ENCODE data around the gene DUSP3.
A peak's percentile ranks its signal among the peaks of the same experiment; 100 is the strongest.

DUSP3 gene

GRCh38 chr17:43737722-43738121, 41.1 kb downstream of the DUSP3 start:
- Histone ChIP-seq H3K4me3 (ENCODE audit: insufficient read depth in 1 of 2, low read depth in 1 of 2, low read length in 2 of 2) (no peak overlapping the region), H4K91ac (ENCODE audit: low read length) (no peak overlapping the region), H3K23ac (ENCODE audit: low read length in 2 of 2) (no peak overlapping the region), H2BK15ac (ENCODE audit: low read depth, poor library complexity, severe bottlenecking) (no peak overlapping the region), H4K8ac (ENCODE audit: low read length) (no peak overlapping the region), H3K27ac (ENCODE audit: low read length, poor library complexity, severe bottlenecking) (no peak overlapping the region), H2AK5ac (ENCODE audit: low read length, severe bottlenecking) (no peak overlapping the region), H3K14ac (ENCODE audit: low read length in 2 of 2) (no peak overlapping the region), H2AFZ (ENCODE audit: low read depth, low read length) (no peak overlapping the region), H3K9me3 (ENCODE audit: control insufficient read depth, low read length) (no peaks in the 10 kb centered on the region), H3K79me1 (replicated peaks; ENCODE audit: low read length, poor library complexity, severe bottlenecking) (no peaks in the 10 kb centered on the region), H2BK12ac (ENCODE audit: low read length in 2 of 2) (no peak overlapping the region), H3K36me3 (ENCODE audit: control insufficient read depth in 1 of 2, insufficient read depth in 2 of 2, low read depth in 1 of 2, low read length in 2 of 2) (no peaks in the 10 kb centered on the region), H2BK5ac (ENCODE audit: low read depth, low read length, poor library complexity, severe bottlenecking) (no peak overlapping the region), H3K4ac (ENCODE audit: low read depth in 1 of 2, low read length in 2 of 2) (no peak overlapping the region), H3K4me2 (ENCODE audit: low read length, poor library complexity, severe bottlenecking) (no peak overlapping the region), H2BK120ac (ENCODE audit: low read depth, low read length) (no peak overlapping the region), H3K4me1 (ENCODE audit: control insufficient read depth, insufficient read depth, low read depth, low read length) (peaks cover 4% of the 10 kb centered on the region), H3K27me3 (ENCODE audit: control insufficient read depth in 1 of 2, insufficient read depth in 1 of 2, low read length in 2 of 2) (peaks cover 0 to under 1% of the 10 kb centered on the region in 2 experiments), H3K9ac (ENCODE audit: low read length) (no peak overlapping the region), H3K18ac (ENCODE audit: low read depth in 1 of 2, low read length in 2 of 2) (no peak overlapping the region)
- WGBS: 99% methylated on average over 2 of the region's 2 CpGs
- no peak for DNase-seq

DNA sequence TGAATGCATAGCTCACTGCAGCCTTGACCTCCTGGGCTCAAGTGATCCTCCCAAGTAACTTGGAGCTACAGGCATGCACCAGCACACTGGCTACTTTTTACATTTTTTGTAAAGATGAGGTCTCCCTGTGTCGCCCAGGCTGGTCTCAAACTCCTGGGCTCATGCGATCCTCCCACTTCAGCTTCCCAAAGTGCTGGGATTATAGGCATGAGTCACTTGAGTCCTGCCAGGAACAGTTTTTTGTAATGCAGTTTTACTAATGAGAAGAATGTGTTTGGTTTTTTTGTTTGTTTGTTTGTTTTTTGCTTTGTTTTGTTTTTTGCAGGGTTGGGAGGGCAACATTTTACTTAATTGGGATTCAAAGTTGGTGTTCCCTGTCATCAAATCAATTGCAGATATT, 42.4 kb downstream of the DUSP3 start:
- WGBS: 38% methylated on average over 2 of the region's 2 CpGs
- Histone ChIP-seq H2BK5ac (ENCODE audit: low read depth, low read length, poor library complexity, severe bottlenecking) (no peak overlapping the region), H2BK12ac (ENCODE audit: low read length in 2 of 2) (no peak overlapping the region), H3K4ac (ENCODE audit: low read depth in 1 of 2, low read length in 2 of 2) (no peak overlapping the region), H3K27ac (ENCODE audit: low read length, poor library complexity, severe bottlenecking) (no peak overlapping the region), H2AK5ac (ENCODE audit: low read length, severe bottlenecking) (no peak overlapping the region), H3K14ac (ENCODE audit: low read length in 2 of 2) (no peak overlapping the region), H3K4me3 (ENCODE audit: insufficient read depth in 1 of 2, low read depth in 1 of 2, low read length in 2 of 2) (no peak overlapping the region), H2BK15ac (ENCODE audit: low read depth, poor library complexity, severe bottlenecking) (no peak overlapping the region), H3K9me3 (ENCODE audit: control insufficient read depth, low read length) (no peaks in the 10 kb centered on the region), H3K79me1 (replicated peaks; ENCODE audit: low read length, poor library complexity, severe bottlenecking) (no peaks in the 10 kb centered on the region), H4K91ac (ENCODE audit: low read length) (no peak overlapping the region), H3K18ac (ENCODE audit: low read depth in 1 of 2, low read length in 2 of 2) (no peak overlapping the region), H3K9ac (ENCODE audit: low read length) (no peak overlapping the region), H3K23ac (ENCODE audit: low read length in 2 of 2) (no peak overlapping the region), H2AFZ (ENCODE audit: low read depth, low read length) (no peak overlapping the region), H3K27me3 (ENCODE audit: control insufficient read depth in 1 of 2, insufficient read depth in 1 of 2, low read length in 2 of 2) (no peaks in the 10 kb centered on the region), H3K4me2 (ENCODE audit: low read length, poor library complexity, severe bottlenecking) (no peak overlapping the region), H3K36me3 (ENCODE audit: control insufficient read depth in 1 of 2, insufficient read depth in 2 of 2, low read depth in 1 of 2, low read length in 2 of 2) (no peaks in the 10 kb centered on the region), H2BK120ac (ENCODE audit: low read depth, low read length) (no peak overlapping the region), H4K8ac (ENCODE audit: low read length) (no peak overlapping the region), H3K4me1 (ENCODE audit: control insufficient read depth, insufficient read depth, low read depth, low read length) (peaks cover 4% of the 10 kb centered on the region)
- no peak for DNase-seq

DNA sequence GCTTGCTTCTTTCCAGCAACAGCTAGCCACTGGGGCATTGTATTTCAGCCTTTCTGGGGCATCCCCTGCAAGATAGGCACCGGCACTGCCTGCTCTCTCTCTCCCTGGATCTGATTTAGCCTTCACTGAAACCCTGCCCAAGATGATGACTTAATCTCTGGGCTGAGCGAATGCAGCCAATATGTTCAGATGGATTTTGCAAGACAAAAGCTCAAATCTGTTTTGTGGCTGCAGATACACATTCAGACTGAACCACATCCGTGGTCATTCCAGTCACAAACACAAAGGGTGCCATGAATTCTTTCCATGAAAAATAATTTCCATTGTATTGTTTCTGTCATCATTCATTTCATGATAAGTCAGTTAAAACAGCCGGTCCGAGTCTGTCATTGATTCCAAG, 44.4 kb downstream of the DUSP3 start:
- no peaks in the 10 kb centered on the region for H3K9me3 ChIP-seq (ENCODE audit: control insufficient read depth, low read length)
- no peak overlapping the region for H2BK120ac ChIP-seq (ENCODE audit: low read depth, low read length)
- DNase-seq: no peak
- no peaks in the 10 kb centered on the region for H3K27me3 ChIP-seq (ENCODE audit: control insufficient read depth in 1 of 2, insufficient read depth in 1 of 2, low read length in 2 of 2)
- H3K14ac ChIP-seq (ENCODE audit: low read length in 2 of 2): no peak overlapping the region
- no peak overlapping the region for H2BK5ac ChIP-seq (ENCODE audit: low read depth, low read length, poor library complexity, severe bottlenecking)
- H3K4me2 ChIP-seq (ENCODE audit: low read length, poor library complexity, severe bottlenecking): no peak overlapping the region
- peak overlapping the region; percentile 32 for H3K9ac ChIP-seq (ENCODE audit: low read length)
- H4K91ac ChIP-seq (ENCODE audit: low read length): no peak overlapping the region
- no peak overlapping the region for H4K8ac ChIP-seq (ENCODE audit: low read length)
- no peaks in the 10 kb centered on the region for H3K36me3 ChIP-seq (ENCODE audit: control insufficient read depth in 1 of 2, insufficient read depth in 2 of 2, low read depth in 1 of 2, low read length in 2 of 2)
- peak overlapping the region in 1 of 2 experiments; percentile 38 for H3K4me3 ChIP-seq (ENCODE audit: insufficient read depth in 1 of 2, low read depth in 1 of 2, low read length in 2 of 2)
- H2AFZ ChIP-seq (ENCODE audit: low read depth, low read length): no peak overlapping the region
- no peak overlapping the region for H2BK15ac ChIP-seq (ENCODE audit: low read depth, poor library complexity, severe bottlenecking)
- 98% methylated on average over 5 of the region's 5 CpGs for WGBS
- no peaks in the 10 kb centered on the region for H3K79me1 ChIP-seq (replicated peaks; ENCODE audit: low read length, poor library complexity, severe bottlenecking)
- H3K4ac ChIP-seq (ENCODE audit: low read depth in 1 of 2, low read length in 2 of 2): peak overlapping the region in 1 of 2 experiments; percentile 54
- H3K23ac ChIP-seq (ENCODE audit: low read length in 2 of 2): no peak overlapping the region
- H3K27ac ChIP-seq (ENCODE audit: low read length, poor library complexity, severe bottlenecking): no peak overlapping the region
- no peak overlapping the region for H2BK12ac ChIP-seq (ENCODE audit: low read length in 2 of 2)
- H3K18ac ChIP-seq (ENCODE audit: low read depth in 1 of 2, low read length in 2 of 2): no peak overlapping the region
- H2AK5ac ChIP-seq (ENCODE audit: low read length, severe bottlenecking): no peak overlapping the region
- H3K4me1 ChIP-seq (ENCODE audit: control insufficient read depth, insufficient read depth, low read depth, low read length): peaks cover 2% of the 10 kb centered on the region

- Histone ChIP-seq H3K9me3 (ENCODE audit: control insufficient read depth, low read length) (no peaks in the 10 kb centered on the region), H3K23ac (ENCODE audit: low read length in 2 of 2) (no peak overlapping the region), H2BK15ac (ENCODE audit: low read depth, poor library complexity, severe bottlenecking) (no peak overlapping the region), H3K79me1 (replicated peaks; ENCODE audit: low read length, poor library complexity, severe bottlenecking) (no peaks in the 10 kb centered on the region), H2BK12ac (ENCODE audit: low read length in 2 of 2) (no peak overlapping the region), H3K18ac (ENCODE audit: low read depth in 1 of 2, low read length in 2 of 2) (no peak overlapping the region), H3K4me2 (ENCODE audit: low read length, poor library complexity, severe bottlenecking) (no peak overlapping the region), H3K27me3 (ENCODE audit: control insufficient read depth in 1 of 2, insufficient read depth in 1 of 2, low read length in 2 of 2) (no peaks in the 10 kb centered on the region), H3K36me3 (ENCODE audit: control insufficient read depth in 1 of 2, insufficient read depth in 2 of 2, low read depth in 1 of 2, low read length in 2 of 2) (no peaks in the 10 kb centered on the region), H2AK5ac (ENCODE audit: low read length, severe bottlenecking) (no peak overlapping the region), H2BK120ac (ENCODE audit: low read depth, low read length) (peak overlapping the region; percentile 34), H2BK5ac (ENCODE audit: low read depth, low read length, poor library complexity, severe bottlenecking) (no peak overlapping the region), H3K27ac (ENCODE audit: low read length, poor library complexity, severe bottlenecking) (no peak overlapping the region), H3K4ac (ENCODE audit: low read depth in 1 of 2, low read length in 2 of 2) (peak overlapping the region in 1 of 2 experiments; percentile 54), H2AFZ (ENCODE audit: low read depth, low read length) (no peak overlapping the region), H4K91ac (ENCODE audit: low read length) (peak overlapping the region; percentile 39), H3K4me1 (ENCODE audit: control insufficient read depth, insufficient read depth, low read depth, low read length) (peaks cover 2% of the 10 kb centered on the region), H3K4me3 (ENCODE audit: insufficient read depth in 1 of 2, low read depth in 1 of 2, low read length in 2 of 2) (peak overlapping the region in 1 of 2 experiments; percentile 38), H3K14ac (ENCODE audit: low read length in 2 of 2) (no peak overlapping the region), H4K8ac (ENCODE audit: low read length) (peak overlapping the region; percentile 30), H3K9ac (ENCODE audit: low read length) (peak overlapping the region; percentile 20)
- 75% methylated on average over 1 of the region's 1 CpG for WGBS
- no peak for DNase-seq
Observed at GRCh38 chr17:43733956-43734355, 44.8 kb downstream of the DUSP3 start.

Data from mesenchymal stem cell (in vitro differentiated cells and primary cell).